Lower leg skin (tissue), 4 donors: Measurements from ENCODE around the gene CPLX3. TPM values are rescaled to one million over a fixed set of nuclear protein-coding genes. Genes with fewer than 3 reads are reported as not detected.

Experiments used
- DNase-seq, 2 donors: peaks; one replicate each; pipeline ENCODE4 v3.0.0-alpha.2; 2019; ENCODE audit warnings: low spot score in 2 of 2
- H3K4me3 ChIP-seq: fragments of 200-600 bp; sonication (generic); 2 replicates; pipeline ENCODE4 v1.5.1; 2017; ENCODE audit warnings: mild to moderate bottlenecking, low read depth; ENCODE audit not compliant: poor library complexity, severe bottlenecking
- CTCF ChIP-seq, 3 donors: fragments of 450-650 bp; IDR thresholded peaks; one replicate each; pipeline ENCODE4 v1.5.1; 2016; ENCODE audit warnings: antibody characterized with exemption in 3 of 3, mild to moderate bottlenecking in 3 of 3, moderate library complexity in 2 of 3
- POLR2A ChIP-seq, 2 donors: fragments of 450-650 bp; IDR thresholded peaks; one replicate each; pipeline ENCODE4 v1.6.1; 2016 to 2017; ENCODE audit warnings: antibody characterized with exemption in 2 of 2, mild to moderate bottlenecking in 1 of 2, moderate library complexity in 1 of 2
- WGBS, 2 donors: methylation state at CpG; one replicate each; pipeline ENCODE4 v1.1.5; 2018; 5-methylcytosine and 5-hydroxymethylcytosine counted together
- intact Hi-C: fragments of 100-400 bp; cut with DNase I; formaldehyde crosslinking; loops from one replicate; pipeline ENCODE4 v1.15.0; 2023; ENCODE audit warnings: low total_unique reads
- total RNA-seq, 4 donors: library from RNA; depleted of rRNA; stranded (reverse); fragments of >200 nt; gene quantifications; one replicate each; pipeline ENCODE4 v1.1.0, GENCODE V29; 2016

Gene CPLX3
- total RNA-seq, 4 donors from 2014 or later: 0.17 to 0.84 (median 0.28) TPM

GRCh38 chr15:74804935-74805334 lies 21.5 kb upstream of the CPLX3 start:
- no peak overlapping the region for H3K4me3 ChIP-seq
- WGBS, 2 donors: 78 to 83% methylated on average over 6 of the region's 6 CpGs
- no peak for DNase-seq
- intact Hi-C loops: no loop called here
- no peak for TF ChIP-seq CTCF (IDR thresholded peaks at IDR 0.05)
- no peak for TF ChIP-seq POLR2A (IDR thresholded peaks at IDR 0.05)

DNA sequence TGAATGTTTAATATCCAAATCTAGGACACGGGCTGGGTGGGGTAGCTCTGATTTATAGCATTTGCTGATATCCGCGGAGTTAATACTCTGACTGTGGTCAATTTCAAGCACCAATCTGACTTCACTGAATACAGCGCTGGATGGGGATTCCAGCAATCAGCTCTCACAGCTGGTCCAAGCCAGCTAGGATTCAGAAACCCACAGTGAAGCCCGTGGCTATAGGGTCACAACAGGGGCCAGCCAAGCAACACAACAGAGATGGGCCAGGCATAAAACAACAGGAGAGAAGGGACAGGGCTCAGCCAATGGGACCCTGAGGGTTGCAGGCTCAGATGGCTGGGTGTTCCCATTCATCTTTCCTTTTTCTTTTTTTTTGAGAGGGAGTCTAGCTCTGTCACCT lies 19.1 kb upstream of the CPLX3 start:
- TF ChIP-seq CTCF (IDR thresholded peaks at IDR 0.05) (no peak), POLR2A (IDR thresholded peaks at IDR 0.05) (no peak)
- intact Hi-C loops: no loop called here
- whole genome bisulfite sequencing, 2 donors: 37 to 43% methylated on average over 5 of the region's 5 CpGs
- no peak for DNase-seq
- no peak overlapping the region for H3K4me3 ChIP-seq

DNA sequence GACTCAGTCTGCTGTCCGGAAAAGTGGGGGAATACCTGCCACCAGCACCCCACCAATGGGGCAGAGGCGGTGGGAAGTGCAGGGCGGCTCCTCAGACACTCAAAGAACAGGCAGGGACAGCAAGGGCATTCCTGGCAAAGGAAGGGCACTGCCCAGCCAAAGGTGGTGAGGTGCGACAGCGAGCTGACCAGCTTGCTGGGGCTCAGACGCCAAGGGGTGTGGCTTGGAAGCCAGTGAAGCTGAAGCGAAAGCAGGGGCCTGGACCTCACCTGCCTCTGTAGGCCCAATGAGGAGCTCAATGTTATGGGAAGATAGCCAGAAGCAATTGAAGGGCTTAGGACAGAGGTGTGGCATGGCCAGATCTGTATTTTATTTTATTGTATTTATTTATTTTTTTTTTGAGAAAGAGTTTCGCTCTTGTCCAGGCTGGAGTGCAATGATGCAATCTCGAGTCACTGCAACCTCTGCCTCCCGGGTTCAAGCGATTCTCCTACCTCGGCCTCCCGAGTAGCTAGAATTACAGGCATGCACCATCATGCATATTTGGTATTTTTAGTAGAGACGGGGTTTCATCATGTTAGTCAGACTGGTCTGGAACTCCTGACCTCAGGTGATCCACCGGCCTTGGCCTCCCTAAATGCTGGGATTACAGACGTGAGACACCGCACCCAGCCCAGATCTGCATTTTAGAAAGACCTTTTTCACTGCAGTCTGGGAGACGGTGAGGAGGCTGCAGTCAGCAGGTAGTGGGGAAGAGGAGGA lies 18.2 kb upstream of the CPLX3 start:
- TF ChIP-seq CTCF (IDR thresholded peaks at IDR 0.05): no peak
- TF ChIP-seq POLR2A (IDR thresholded peaks at IDR 0.05): no peak
- WGBS, 2 donors: 68 to 76% methylated on average over 18 of the region's 18 CpGs
- H3K4me3 ChIP-seq: no peak overlapping the region
- no peak for DNase-seq
- intact Hi-C loops: no loop called here

GRCh38 chr15:74808840-74809229 lies 17.6 kb upstream of the CPLX3 start:
- H3K4me3 ChIP-seq: no peak overlapping the region
- no peak for TF ChIP-seq CTCF (IDR thresholded peaks at IDR 0.05)
- no peak for TF ChIP-seq POLR2A (IDR thresholded peaks at IDR 0.05)
- WGBS, 2 donors: 58 to 66% methylated on average over 4 of the region's 4 CpGs
- intact Hi-C loops: no loop called here
- no peak for DNase-seq

DNA sequence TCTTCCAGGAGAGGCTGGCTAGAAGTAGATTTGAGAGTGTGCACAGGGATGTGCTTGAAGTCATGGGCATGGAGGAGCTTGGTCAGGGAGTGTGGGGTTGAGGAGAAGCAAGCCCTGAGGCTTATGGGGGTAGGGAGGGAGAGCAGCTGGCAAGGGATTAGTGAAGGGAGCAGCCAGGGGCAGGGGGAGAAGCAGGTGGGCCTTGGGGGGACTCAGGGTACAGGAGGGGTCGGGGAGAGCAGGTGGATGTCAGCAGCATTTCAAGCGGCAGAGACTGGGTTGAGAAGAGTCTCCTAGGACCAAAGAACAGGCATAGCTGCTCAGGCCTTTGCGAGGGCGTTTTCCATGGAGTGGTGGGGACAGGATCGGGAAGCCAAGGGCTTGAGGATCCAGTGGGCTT lies 17.2 kb upstream of the CPLX3 start:
- intact Hi-C loops: no loop called here
- 75 to 83% methylated on average over 5 of the region's 5 CpGs for WGBS, 2 donors
- TF ChIP-seq CTCF (IDR thresholded peaks at IDR 0.05) (no peak), POLR2A (IDR thresholded peaks at IDR 0.05) (no peak)

GRCh38 chr15:74809956-74810355 lies 16.5 kb upstream of the CPLX3 start:
- 67 to 86% methylated on average over 3 of the region's 3 CpGs for WGBS, 2 donors
- TF ChIP-seq POLR2A (IDR thresholded peaks at IDR 0.05): no peak
- DNase-seq: no peak
- intact Hi-C loops: no loop called here
- H3K4me3 ChIP-seq: no peak overlapping the region

More for the DNA sequence above, 17.2 kb upstream of the CPLX3 start:
- no peak for DNase-seq
- H3K4me3 ChIP-seq: no peak overlapping the region
